ENCODE results near the gene INMT.

Gene INMT

GRCh38 chr7:30752979-30753378 is 1.0 kb downstream of the INMT start:
- peak; percentile 43 for DNase-seq (ENCODE audit: low spot score)

- no peak for DNase-seq (ENCODE audit: low spot score)
Observed at GRCh38 chr7:30754315-30754877, 2.5 kb downstream of the INMT start.

GRCh38 chr7:30755384-30756154 is 3.6 kb downstream of the INMT start:
- peak; percentile 45 for DNase-seq (ENCODE audit: low spot score)

GRCh38 chr7:30757342-30757692 is 5.4 kb downstream of the INMT start:
- no peak for DNase-seq (ENCODE audit: low spot score)

GRCh38 chr7:30760514-30761213 is 8.7 kb downstream of the INMT start:
- no peak for DNase-seq (ENCODE audit: low spot score)

- no peak for DNase-seq (ENCODE audit: low spot score)
Observed at GRCh38 chr7:30761214-30762156, 9.6 kb downstream of the INMT start.

- peak; percentile 31 for DNase-seq (ENCODE audit: low spot score)
Observed at GRCh38 chr7:30764030-30764975, 12.4 kb downstream of the INMT start.

GRCh38 chr7:30765408-30765807 is 13.5 kb downstream of the INMT start:
- no peak for DNase-seq (ENCODE audit: low spot score)

- DNase-seq (ENCODE audit: low spot score), result no peak
Observed at GRCh38 chr7:30770845-30771173, 18.9 kb downstream of the INMT start.

- DNase-seq (ENCODE audit: low spot score), result peak; percentile 95
Observed at GRCh38 chr7:30771174-30771879, 19.4 kb downstream of the INMT start, which contains the start of gene MINDY4. TSS of gene MINDY4 (plus strand) at chr7:30771417. CDS start at chr7:30771494, 77 bp downstream.

GRCh38 chr7:30771880-30772425 is 20.0 kb downstream of the INMT start:
- peak; percentile 28 for DNase-seq (ENCODE audit: low spot score)

GRCh38 chr7:30772984-30773383 is 21.0 kb downstream of the INMT start:
- DNase-seq (ENCODE audit: low spot score), result no peak

- DNase-seq (ENCODE audit: low spot score), result no peak
Observed at GRCh38 chr7:30775992-30776391, 24.1 kb downstream of the INMT start.

- no peak for DNase-seq (ENCODE audit: low spot score)
Observed at GRCh38 chr7:30776971-30777370, 25.0 kb downstream of the INMT start.

- DNase-seq (ENCODE audit: low spot score), result no peak
Observed at GRCh38 chr7:30778255-30779025, 26.5 kb downstream of the INMT start.

- DNase-seq (ENCODE audit: low spot score), result no peak
Observed at GRCh38 chr7:30779574-30779973, 27.6 kb downstream of the INMT start.

GRCh38 chr7:30780941-30781340 is 29.0 kb downstream of the INMT start:
- DNase-seq (ENCODE audit: low spot score), result no peak

GRCh38 chr7:30782690-30783089 is 30.8 kb downstream of the INMT start:
- DNase-seq (ENCODE audit: low spot score), result no peak

- DNase-seq (ENCODE audit: low spot score), result no peak
Observed at GRCh38 chr7:30785786-30786185, 33.9 kb downstream of the INMT start.

Measured in AG08396 (cell line).